Activated CD8-positive, alpha-beta memory T cell treated with anti-CD3 and anti-CD28 coated beads, Interleukin-2, amount 50 U/mL, for 48 hours (primary cell): ENCODE results near the gene FBN3.
"Not testable (repeated sequence)": the region's sequence is repeated elsewhere in the genome, so short reads cannot be mapped to it uniquely, and the experiment has no call there.

Experiments
- DNase-seq: peaks from one replicate; pipeline ENCODE4 v3.0.0-alpha.2; 2020

Gene FBN3

GRCh38 chr19:8046569-8047165, 102.7 kb downstream of the FBN3 start:
- no peak for DNase-seq

DNA sequence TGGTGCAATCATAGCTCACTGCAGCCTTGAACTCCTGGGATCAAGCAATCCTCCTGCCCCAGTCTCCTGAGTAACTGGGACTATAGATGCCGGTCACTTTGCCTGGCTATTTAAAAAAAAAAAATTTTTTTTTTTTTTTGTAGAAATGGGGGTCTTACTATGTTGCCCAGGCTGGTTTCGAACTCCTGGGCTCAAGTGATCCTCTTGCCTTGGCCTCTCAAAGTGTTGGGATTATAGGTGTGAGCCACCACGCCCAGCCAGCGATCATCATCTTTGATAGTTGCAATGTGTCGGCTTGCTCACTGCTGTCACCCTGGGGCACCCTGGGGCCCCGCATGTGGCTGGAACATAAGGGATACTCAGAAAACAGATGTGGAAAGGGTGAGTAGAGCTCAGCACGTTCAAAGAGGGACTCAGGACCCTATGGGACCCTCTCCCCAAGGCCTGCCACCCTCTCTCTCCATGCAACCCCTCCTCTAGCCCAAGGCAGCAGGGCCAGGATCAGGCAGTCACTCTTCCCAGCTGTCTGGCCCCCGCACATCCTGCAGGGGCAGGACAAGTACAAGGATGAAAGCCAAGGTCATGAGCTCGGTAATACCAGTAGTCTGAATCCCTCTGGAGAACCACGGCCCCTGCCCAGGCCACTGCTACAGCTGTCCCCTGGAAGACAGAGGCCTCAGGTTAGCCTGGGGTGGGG, 103.4 kb downstream of the FBN3 start:
- DNase-seq, result no peak

- DNase-seq, result no peak
These were observed 105.4 kb downstream of the FBN3 start for GRCh38 chr19:8044018-8044417.

DNA sequence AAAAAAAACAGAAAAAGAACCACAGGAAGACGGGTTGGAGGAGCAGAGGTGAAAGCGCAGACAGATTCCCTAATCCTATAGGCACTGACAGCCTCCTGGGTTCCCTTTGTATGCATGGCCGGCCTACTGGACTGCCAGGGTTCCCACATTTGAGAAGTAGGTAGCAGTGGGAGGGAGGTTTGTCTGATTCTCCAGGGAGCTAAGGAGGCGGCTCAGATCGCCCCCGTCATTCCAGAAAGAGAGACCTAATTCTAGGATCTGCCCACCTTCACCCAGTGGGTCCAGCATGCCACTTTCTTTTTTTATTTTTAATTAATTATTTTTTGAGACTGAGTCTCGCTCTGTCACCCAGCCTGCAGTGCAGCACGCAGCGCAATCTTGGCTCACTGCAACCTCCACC, 106.5 kb downstream of the FBN3 start:
- no peak for DNase-seq

DNA sequence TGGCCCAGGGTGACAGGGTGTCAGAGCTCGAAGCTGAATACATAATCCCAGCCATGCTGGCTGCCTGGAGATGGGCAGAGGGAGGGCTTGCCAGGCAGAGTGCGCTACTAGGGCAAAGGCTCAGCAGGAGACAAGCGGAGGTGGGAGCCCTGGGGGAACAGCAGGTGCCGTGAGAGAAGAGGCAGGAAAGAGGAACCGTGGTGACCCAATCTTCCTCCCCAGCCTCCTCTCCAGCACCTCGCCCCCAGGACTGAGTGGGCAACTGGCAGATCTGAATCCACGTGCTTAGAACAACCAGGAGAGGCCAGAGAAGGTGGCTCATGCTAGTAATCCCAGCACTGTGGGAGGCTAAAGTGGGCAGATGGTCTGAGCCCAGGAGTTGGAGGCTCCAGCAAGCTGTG, 107.9 kb downstream of the FBN3 start:
- no peak for DNase-seq

- DNase-seq, result no peak
These were observed 110.2 kb downstream of the FBN3 start for GRCh38 chr19:8039231-8039630.

DNA sequence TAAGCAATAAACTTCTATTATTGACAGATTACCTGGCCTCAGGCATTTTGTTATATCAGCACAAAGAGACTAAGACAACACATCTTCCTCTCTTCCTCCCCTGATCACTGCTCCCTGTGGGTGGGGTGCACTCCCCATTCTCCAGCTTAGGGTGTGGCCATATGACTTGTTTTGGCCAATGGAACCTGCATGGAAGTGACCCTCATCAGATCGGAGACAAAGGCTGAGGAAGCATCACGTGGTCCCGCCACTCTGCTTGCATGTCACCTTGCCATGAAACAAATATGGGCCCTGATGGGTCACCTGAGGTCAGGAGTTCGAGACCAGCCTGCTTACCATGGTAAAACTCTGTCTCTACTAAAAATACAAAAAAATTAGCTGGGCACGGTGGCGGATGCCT, 110.6 kb downstream of the FBN3 start:
- DNase-seq, result no peak

- DNase-seq, result no peak
These were observed 112.8 kb downstream of the FBN3 start for GRCh38 chr19:8036434-8037099.

GRCh38 chr19:8034178-8034525, 115.2 kb downstream of the FBN3 start:
- DNase-seq, result no peak

DNA sequence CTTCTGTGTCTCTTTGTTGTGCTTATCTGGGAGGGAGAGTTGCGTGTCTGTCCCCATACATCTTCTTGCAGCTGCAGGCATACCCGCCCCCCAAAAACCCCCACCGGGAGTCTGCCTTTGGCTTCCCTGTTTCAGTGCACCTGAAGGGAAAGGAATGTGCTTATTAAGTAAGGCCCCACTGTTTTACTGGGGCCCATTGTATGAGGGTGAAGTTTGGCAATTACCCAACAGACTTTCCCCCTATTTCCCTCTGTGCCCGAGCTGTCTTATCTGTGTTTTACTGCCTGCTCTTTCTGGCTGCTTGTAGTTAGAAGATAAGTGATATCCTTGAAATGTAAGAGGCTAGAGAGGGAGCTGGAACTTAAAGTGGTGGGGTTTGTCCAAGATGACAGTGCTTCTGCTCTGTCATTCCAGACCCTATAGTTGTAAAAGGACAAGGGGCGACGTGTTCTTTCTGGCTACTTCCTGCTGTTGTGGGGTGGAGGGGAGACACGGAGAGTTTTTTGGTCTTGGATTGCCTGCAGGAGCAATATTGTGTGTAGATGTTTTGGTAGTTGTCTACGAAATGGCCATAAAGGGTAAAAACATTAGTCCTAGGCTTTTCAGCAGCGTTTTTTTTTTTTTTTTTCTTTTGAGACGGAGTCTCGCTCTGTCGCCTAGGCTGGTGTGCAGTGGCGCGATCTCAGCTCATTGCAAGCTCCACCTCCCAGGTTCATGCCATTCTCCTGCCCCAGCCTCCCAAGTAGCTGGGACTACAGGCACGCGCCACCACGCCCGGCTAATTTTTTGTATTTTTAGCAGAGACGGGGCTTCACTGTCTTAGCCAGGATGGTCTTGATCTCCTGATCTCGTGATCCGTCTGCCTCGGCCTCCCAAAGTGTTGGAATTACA, 115.9 kb downstream of the FBN3 start:
- not testable (repeated sequence) for DNase-seq

DNA sequence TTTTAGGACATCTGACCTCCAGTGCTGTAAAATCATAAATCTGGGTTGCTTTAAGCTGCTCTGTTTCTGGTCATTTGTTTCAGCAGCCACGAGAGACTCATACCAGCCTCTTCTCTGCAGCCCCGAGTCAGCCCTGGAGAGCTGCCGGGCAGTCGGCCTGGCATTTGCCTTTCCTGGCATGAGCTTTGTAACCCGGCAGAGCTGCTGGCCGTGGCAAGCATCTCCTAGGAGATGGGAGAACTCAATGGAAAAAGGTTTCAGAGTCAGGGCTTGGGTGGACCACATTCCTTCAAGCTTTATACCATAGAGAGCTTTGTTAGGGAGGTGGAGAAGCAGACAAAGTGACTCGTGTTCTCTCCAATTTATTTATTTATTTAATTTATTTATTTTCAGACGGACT, 118.4 kb downstream of the FBN3 start:
- DNase-seq, result no peak

- DNase-seq, result no peak
These were observed 120.4 kb downstream of the FBN3 start for GRCh38 chr19:8028951-8029491.

DNA sequence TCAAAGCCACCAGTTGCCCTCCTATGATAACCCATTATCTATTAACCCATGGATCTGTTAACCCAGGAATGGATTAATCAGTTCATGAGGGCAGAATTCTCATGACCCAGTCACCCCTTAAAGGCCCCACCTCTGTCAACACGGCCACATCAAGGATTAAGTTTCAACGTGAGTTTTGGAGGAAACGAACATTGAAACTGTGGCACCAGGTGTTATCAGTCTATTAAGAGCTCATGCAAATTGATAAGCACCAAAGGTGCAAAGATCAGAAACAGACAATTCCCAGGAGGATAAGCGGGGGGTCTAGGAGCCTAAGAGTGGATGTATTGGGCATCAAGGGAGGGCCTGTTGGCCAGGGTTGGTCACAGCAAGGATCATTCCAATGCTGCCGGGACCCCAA, 124.1 kb downstream of the FBN3 start:
- no peak for DNase-seq

- not testable (repeated sequence) for DNase-seq
These were observed 125.1 kb downstream of the FBN3 start for GRCh38 chr19:8024256-8024655.

DNA sequence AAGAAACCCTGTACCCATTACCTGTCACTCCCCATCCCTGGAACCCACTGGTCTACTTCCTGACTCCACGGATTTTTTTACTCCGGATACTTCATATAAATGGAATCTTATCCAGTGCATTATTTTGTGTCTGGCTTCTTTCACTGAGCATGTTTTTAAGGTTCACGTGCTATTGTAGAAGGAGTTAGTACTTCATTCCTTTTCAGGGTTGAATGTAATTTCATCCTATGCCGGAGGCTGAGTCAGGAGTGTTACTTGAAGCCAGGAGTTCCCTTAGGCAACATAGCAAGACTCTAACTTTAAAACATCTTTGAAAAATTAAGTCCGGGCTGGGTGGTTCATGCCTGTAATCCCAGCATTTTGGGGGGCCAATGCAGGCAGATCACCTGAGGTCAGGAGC, 126.0 kb downstream of the FBN3 start:
- DNase-seq, result no peak

- no peak for DNase-seq
These were observed 127.1 kb downstream of the FBN3 start for GRCh38 chr19:8022275-8022674.

DNA sequence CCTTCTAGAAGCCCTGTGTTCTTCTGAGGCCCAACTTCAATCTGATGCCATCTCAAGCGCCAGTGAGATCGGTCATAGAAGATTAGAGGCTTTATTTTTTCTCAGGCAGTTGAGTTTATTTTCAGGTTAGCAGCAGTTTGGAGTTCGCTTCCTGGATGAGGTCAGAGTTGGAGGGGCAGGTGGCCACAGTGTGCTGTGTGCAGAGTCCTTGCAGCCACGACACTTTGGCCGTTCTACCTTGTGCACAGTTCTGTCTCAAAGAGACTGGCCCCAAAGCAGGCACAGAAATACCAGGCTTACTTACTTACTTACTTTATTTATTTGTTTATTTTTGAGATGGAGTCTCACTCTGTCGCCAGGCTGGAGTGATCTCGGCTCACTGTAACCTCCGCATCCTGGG, 128.0 kb downstream of the FBN3 start:
- DNase-seq, result no peak

DNA sequence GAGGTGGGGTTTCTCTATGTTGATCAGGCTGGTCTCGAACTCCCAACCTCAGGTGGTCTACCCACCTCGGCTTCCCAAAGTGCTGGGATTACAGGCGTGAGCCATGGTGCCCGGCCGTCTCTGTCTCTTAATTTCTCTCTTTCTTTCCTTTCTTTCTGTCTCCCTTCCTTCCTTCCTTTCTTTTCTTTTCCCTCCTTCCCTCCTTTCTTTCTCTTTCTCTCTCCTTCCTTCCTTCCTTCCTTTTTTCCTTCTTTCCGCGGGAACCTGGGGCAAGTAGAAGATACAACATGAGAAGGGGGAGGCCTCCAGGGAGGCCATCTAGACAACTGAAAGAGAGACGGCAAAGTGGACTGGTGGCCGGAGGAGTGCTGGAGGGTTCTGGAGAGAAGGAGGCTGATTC, 128.7 kb downstream of the FBN3 start:
- DNase-seq, result no peak

DNA sequence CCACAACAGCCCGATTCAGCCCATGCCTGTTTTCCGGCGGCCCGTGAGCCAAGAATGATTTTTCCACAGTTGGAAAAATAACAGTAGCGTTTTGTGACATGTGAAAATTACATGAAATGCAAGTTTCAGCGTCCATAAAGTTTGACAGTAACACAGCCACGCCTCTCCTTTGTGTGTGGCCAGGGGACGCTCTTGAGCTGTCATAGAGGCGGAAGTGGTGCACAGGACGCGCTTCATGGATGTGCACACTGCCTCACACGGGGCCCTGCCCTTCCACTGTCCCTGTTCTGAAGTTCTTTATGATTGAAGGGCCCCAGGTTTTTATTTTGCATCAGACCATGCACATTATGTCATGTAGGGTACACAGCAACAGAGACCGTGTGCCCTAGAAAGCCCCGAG, 131.6 kb downstream of the FBN3 start:
- DNase-seq, result peak; percentile 57
